Suppressor macrophage (primary cell): ENCODE data around the gene SULT1A2.
"Not testable (repeated sequence)": the region's sequence is repeated elsewhere in the genome, so short reads cannot be mapped to it uniquely, and the experiment has no call there.

Source experiments
- DNase-seq, 4 experiments: peaks; one replicate each; pipeline ENCODE4 v3.0.0-alpha.2; 2020 to 2022
- total RNA-seq, 17 experiments: gene quantifications; one replicate each; lab custom pipeline; 2026; ENCODE audit warnings: mixed read lengths in 6 of 17, inconsistent platforms in 3 of 17; lab: John Stamatoyannopoulos, UW

The SULT1A2 gene
- total RNA-seq: 0.04 to 2.1 (median 0.85) reads per million in 17 experiments

- DNase-seq: peak in 2 of 4 experiments; percentile 34 to 46
Measured at GRCh38 chr16:28596840-28597691, at the start of gene SULT1A2. Gene SULT1A2, minus strand, starts transcription at chr16:28597050. Its CDS starts 1,120 bp downstream, at chr16:28595930.

- not testable (repeated sequence) for DNase-seq
Measured at GRCh38 chr16:28639959-28640358, 43.1 kb upstream of the SULT1A2 start.

GRCh38 chr16:28638359-28638758 is 41.5 kb upstream of the SULT1A2 start:
- not testable (repeated sequence) for DNase-seq

- not testable (repeated sequence) for DNase-seq
Measured at GRCh38 chr16:28637765-28638164, 40.9 kb upstream of the SULT1A2 start, which contains the start of gene NPIPB8. Gene NPIPB8, plus strand, starts transcription at chr16:28638065. Its CDS starts 296 bp downstream, at chr16:28638361.

GRCh38 chr16:28636093-28636823 is 39.4 kb upstream of the SULT1A2 start:
- not testable (repeated sequence) for DNase-seq

GRCh38 chr16:28630905-28631304 is 34.1 kb upstream of the SULT1A2 start:
- not testable (repeated sequence) for DNase-seq

- DNase-seq: peak; percentile 44 to 79 (median 60)
Measured at GRCh38 chr16:28623172-28623711, 26.4 kb upstream of the SULT1A2 start.

- DNase-seq: peak in 1 of 4 experiments; percentile 15
Measured at GRCh38 chr16:28622532-28623171, 25.8 kb upstream of the SULT1A2 start.

- DNase-seq: peak in 1 of 4 experiments; percentile 14
Measured at GRCh38 chr16:28621481-28622155, 24.8 kb upstream of the SULT1A2 start.

- DNase-seq: not testable (repeated sequence)
Measured at GRCh38 chr16:28620316-28620715, 23.5 kb upstream of the SULT1A2 start.

- DNase-seq: peak in 3 of 4 experiments; percentile 64 to 66 (median 64)
Measured at GRCh38 chr16:28617874-28618273, 21.0 kb upstream of the SULT1A2 start.

GRCh38 chr16:28616636-28617035 is 19.8 kb upstream of the SULT1A2 start:
- DNase-seq: no peak

- DNase-seq: not testable (repeated sequence)
Measured at GRCh38 chr16:28616224-28616577, 19.4 kb upstream of the SULT1A2 start.

GRCh38 chr16:28615486-28616223 is 18.8 kb upstream of the SULT1A2 start:
- peak; percentile 44 to 53 (median 46) for DNase-seq

GRCh38 chr16:28614561-28614960 is 17.7 kb upstream of the SULT1A2 start:
- DNase-seq: not testable (repeated sequence)

GRCh38 chr16:28613912-28614311 is 17.1 kb upstream of the SULT1A2 start:
- DNase-seq: not testable (repeated sequence)

GRCh38 chr16:28612359-28613280 is 15.8 kb upstream of the SULT1A2 start:
- not testable (repeated sequence) for DNase-seq

- no peak for DNase-seq
Measured at GRCh38 chr16:28610595-28611191, 13.8 kb upstream of the SULT1A2 start.
